ENCODE results near the gene C3orf18. TPM values are rescaled to one million over a fixed set of nuclear protein-coding genes. Genes with fewer than 3 reads are reported as not detected.
A peak's percentile ranks its signal among the peaks of the same experiment; 100 is the strongest.

C3orf18 gene
- total RNA-seq, 1 donor from 2014 or later = 8.5 TPM

- H3K9ac ChIP-seq = no peak overlapping the region
- Mint-ChIP-seq H3K36me3 (peaks cover under 1% of the 10 kb centered on the region), H3K4me3 (peak overlapping the region; percentile 30), H3K27me3 (ENCODE audit: insufficient read depth, low read depth) (peaks cover 32% of the 10 kb centered on the region), H3K4me1 (peaks cover 50% of the 10 kb centered on the region), H3K9me3 (no peaks in the 10 kb centered on the region), H3K27ac (no peak overlapping the region)
- peaks cover 19% of the 10 kb centered on the region for H3K79me2 ChIP-seq (ENCODE audit: low read depth)
- no peak for DNase-seq (ENCODE audit: low spot score)
- peaks cover 28% of the 10 kb centered on the region for H3K4me1 ChIP-seq
- TF ChIP-seq EZH2phosphoT487 (IDR thresholded peaks at IDR 0.05) (no peak), CTCF (IDR thresholded peaks at IDR 0.05) (no peak), EZH2 (IDR thresholded peaks at IDR 0.05) (no peak)
- peaks cover 4% of the 10 kb centered on the region for H4K20me1 ChIP-seq (ENCODE audit: low read depth)
- no peak overlapping the region for H3K4me2 ChIP-seq
- no peak overlapping the region for H3K4me3 ChIP-seq
- H2AFZ ChIP-seq (replicated peaks) = no peak overlapping the region
- peaks cover 34% of the 10 kb centered on the region for H3F3A ChIP-seq (ENCODE audit: low read depth)
- H3K27me3 ChIP-seq = peaks cover 42% of the 10 kb centered on the region
- no peaks in the 10 kb centered on the region for H3K36me3 ChIP-seq
- H3K27ac ChIP-seq = no peak overlapping the region
- no peaks in the 10 kb centered on the region for H3K9me3 ChIP-seq (ENCODE audit: low read depth)
These were observed 47.6 kb upstream of the C3orf18 start for GRCh38 chr3:50615190-50615589.

- H3K4me3 Mint-ChIP-seq = peak overlapping the region; percentile 86
- peaks cover 28% of the 10 kb centered on the region for H3K27me3 Mint-ChIP-seq (ENCODE audit: insufficient read depth, low read depth)
These were observed 45.7 kb upstream of the C3orf18 start for GRCh38 chr3:50612970-50613846.

GRCh38 chr3:50612234-50612882 lies 44.8 kb upstream of the C3orf18 start:
- Histone ChIP-seq H3K27ac (no peak overlapping the region), H3K79me2 (ENCODE audit: low read depth) (no peaks in the 10 kb centered on the region), H3K36me3 (no peaks in the 10 kb centered on the region), H3K4me1 (peaks cover 17% of the 10 kb centered on the region), H3F3A (ENCODE audit: low read depth) (peaks cover 31% of the 10 kb centered on the region), H3K9ac (no peak overlapping the region), H3K4me2 (peak overlapping the region; percentile 80), H2AFZ (replicated peaks) (peak overlapping the region; percentile 79), H3K27me3 (peaks cover 51% of the 10 kb centered on the region), H4K20me1 (ENCODE audit: low read depth) (peaks cover 4% of the 10 kb centered on the region), H3K9me3 (ENCODE audit: low read depth) (no peaks in the 10 kb centered on the region), H3K4me3 (peak overlapping the region; percentile 63)
- Mint-ChIP-seq H3K9me3 (no peaks in the 10 kb centered on the region), H3K27ac (peak overlapping the region; percentile 82), H3K27me3 (ENCODE audit: insufficient read depth, low read depth) (peaks cover 23% of the 10 kb centered on the region), H3K4me3 (peak overlapping the region; percentile 86), H3K36me3 (no peaks in the 10 kb centered on the region), H3K4me1 (peaks cover 40% of the 10 kb centered on the region)
- DNase-seq (ENCODE audit: low spot score) = no peak
- TF ChIP-seq CTCF (IDR thresholded peaks at IDR 0.05) (no peak), EZH2 (IDR thresholded peaks at IDR 0.05) (peak; percentile 16), EZH2phosphoT487 (IDR thresholded peaks at IDR 0.05) (no peak)

More at GRCh38 chr3:50612970-50613846, 45.7 kb upstream of the C3orf18 start:
- H3K27ac Mint-ChIP-seq = no peak overlapping the region
- Histone ChIP-seq H3K4me3 (no peak overlapping the region), H3K4me2 (peak overlapping the region; percentile 80), H3K27ac (no peak overlapping the region), H3F3A (ENCODE audit: low read depth) (peaks cover 34% of the 10 kb centered on the region), H3K36me3 (no peaks in the 10 kb centered on the region), H2AFZ (replicated peaks) (no peak overlapping the region), H3K9me3 (ENCODE audit: low read depth) (no peaks in the 10 kb centered on the region), H3K9ac (no peak overlapping the region), H3K27me3 (peaks cover 51% of the 10 kb centered on the region), H3K4me1 (peaks cover 25% of the 10 kb centered on the region), H3K79me2 (ENCODE audit: low read depth) (peaks cover 8% of the 10 kb centered on the region), H4K20me1 (ENCODE audit: low read depth) (peaks cover 4% of the 10 kb centered on the region)
- no peaks in the 10 kb centered on the region for H3K36me3 Mint-ChIP-seq
- TF ChIP-seq EZH2phosphoT487 (IDR thresholded peaks at IDR 0.05) (no peak), EZH2 (IDR thresholded peaks at IDR 0.05) (no peak), CTCF (IDR thresholded peaks at IDR 0.05) (no peak)
- no peaks in the 10 kb centered on the region for H3K9me3 Mint-ChIP-seq
- H3K4me1 Mint-ChIP-seq = peaks cover 43% of the 10 kb centered on the region
- no peak for DNase-seq (ENCODE audit: low spot score)

All from neural progenitor cell (in vitro differentiated cells).